PC-3 (cell line): ENCODE data around the gene HIBADH. TPM values are rescaled to one million over a fixed set of nuclear protein-coding genes. Genes with fewer than 3 reads are reported as not detected.

ENCODE experiments used
- ATAC-seq: fragments of 200-7000 bp; cut with Tn5 transposase; 2 replicates; pipeline ENCODE4 v1.9.1; 2020; ENCODE audit warnings: mild to moderate bottlenecking, moderate library complexity
- BruUV-seq: library from RNA; stranded (reverse); fragments of 400-500 nt; replicated peaks from 2 replicates; lab custom pipeline; 2021; lab: Mats Ljungman, UMichigan
- CTCF ChIA-PET: fragments of 300-600 bp; sonication (Branson Sonifier 250); formaldehyde crosslinking; loops from one replicate; lab custom pipeline; 2022; ENCODE audit warnings: antibody characterized with exemption; lab: Charles Lee
- POLR2A ChIA-PET: fragments of 300-600 bp; sonication (Branson Sonifier 250); formaldehyde crosslinking; loops from one replicate; lab custom pipeline; 2022; ENCODE audit warnings: antibody characterized with exemption; ENCODE audit not compliant: unreplicated experiment; lab: Charles Lee
- DNase-seq: peaks from one replicate; pipeline ENCODE4 v3.0.0-alpha.2; 2015
- H2AFZ ChIP-seq: fragments of 300-600 bp; sonication (generic); 2 replicates; pipeline ENCODE4 v1.6.0; 2016; ENCODE audit warnings: antibody characterized with exemption, low read length
- H3F3A ChIP-seq: fragments of 300-600 bp; sonication (generic); one replicate; pipeline ENCODE4 v1.6.0; 2017; ENCODE audit warnings: antibody characterized with exemption, low read length, control low read depth, mild to moderate bottlenecking; ENCODE audit not compliant: unreplicated experiment
- H3K27ac ChIP-seq: fragments of 300-600 bp; sonication (generic); 2 replicates; pipeline ENCODE4 v1.5.1; 2016; ENCODE audit warnings: mild to moderate bottlenecking, low read length
- H3K27me3 ChIP-seq: fragments of 300-600 bp; sonication (generic); 2 replicates; pipeline ENCODE4 v1.6.1; 2016; ENCODE audit warnings: low read length, mixed read lengths
- H3K36me3 ChIP-seq: fragments of 300-600 bp; sonication (generic); 2 replicates; pipeline ENCODE4 v1.6.1; 2016; ENCODE audit warnings: low read depth, mixed run types, low read length, mixed read lengths
- H3K4me1 ChIP-seq: fragments of 300-600 bp; sonication (generic); 2 replicates; pipeline ENCODE4 v1.5.1; 2016; ENCODE audit warnings: low read length; ENCODE audit not compliant: insufficient read depth
- H3K4me2 ChIP-seq: fragments of 300-600 bp; sonication (generic); 2 replicates; pipeline ENCODE4 v1.6.0; 2016; ENCODE audit warnings: low read length
- H3K4me3 ChIP-seq: fragments of 300-600 bp; sonication (generic); 2 replicates; pipeline ENCODE4 v1.5.1; 2016; ENCODE audit warnings: mild to moderate bottlenecking, low read length, mixed read lengths
- H3K79me2 ChIP-seq: fragments of 300-600 bp; sonication (generic); 2 replicates; pipeline ENCODE4 v1.6.1; 2017; ENCODE audit warnings: low read length, mixed read lengths
- H3K9ac ChIP-seq: fragments of 300-600 bp; sonication (generic); 2 replicates; pipeline ENCODE4 v1.6.0; 2016; ENCODE audit warnings: mild to moderate bottlenecking, low read length
- H3K9me2 ChIP-seq: fragments of 300-600 bp; sonication (generic); replicated peaks from 2 replicates; pipeline ENCODE4 v1.6.1; 2016; ENCODE audit warnings: mixed run types, low read length, mixed read lengths
- H3K9me3 ChIP-seq: fragments of 300-600 bp; sonication (generic); 2 replicates; pipeline ENCODE4 v1.6.1; 2016; ENCODE audit warnings: low read length, mixed read lengths
- H4K20me1 ChIP-seq: fragments of 300-600 bp; sonication (generic); 2 replicates; pipeline ENCODE4 v1.6.1; 2016; ENCODE audit warnings: low read length, mixed read lengths
- CTCF ChIP-seq: fragments of 300-600 bp; sonication (generic); conservative IDR thresholded peaks from 2 replicates; pipeline ENCODE4 v1.5.1; 2017; ENCODE audit warnings: antibody characterized with exemption, low read depth, mild to moderate bottlenecking, low read length
- EZH2 ChIP-seq: fragments of 300-600 bp; sonication (generic); IDR thresholded peaks from one replicate; pipeline ENCODE4 v1.6.1; 2017; ENCODE audit warnings: antibody characterized with exemption, mild to moderate bottlenecking, low read length; ENCODE audit not compliant: unreplicated experiment
- EZH2phosphoT487 ChIP-seq: fragments of 300-600 bp; sonication (generic); IDR thresholded peaks from 2 replicates; pipeline ENCODE4 v1.6.1; 2018; ENCODE audit warnings: mild to moderate bottlenecking, antibody characterized with exemption, low read length, borderline replicate concordance
- intact Hi-C: fragments of 100-400 bp; cut with micrococcal nuclease; formaldehyde crosslinking; loops from 2 replicates; pipeline ENCODE4 v1.9.0; 2023
- total RNA-seq: library from RNA; depleted of rRNA; stranded (reverse); fragments of >200 nt; gene quantifications from 2 replicates; pipeline ENCODE4 v1.2.3, GENCODE V29; 2014

The HIBADH gene
- total RNA-seq, 1 experiment from 2014 or later: 45.8 TPM

GRCh38 chr7:27606270-27607209, 56.1 kb downstream of the HIBADH start:
- Histone ChIP-seq H4K20me1 (no peaks in the 10 kb centered on the region), H3K9ac (peak overlapping the region; percentile 67), H3K27me3 (no peaks in the 10 kb centered on the region), H2AFZ (no peak overlapping the region), H3K9me2 (no peaks in the 10 kb centered on the region), H3K4me2 (peak overlapping the region; percentile 77), H3K9me3 (no peaks in the 10 kb centered on the region), H3K79me2 (peaks cover 9% of the 10 kb centered on the region), H3K4me1 (peaks cover 37% of the 10 kb centered on the region), H3K4me3 (peak overlapping the region; percentile 5; the same call in 1 of the 2 replicates), H3K36me3 (no peaks in the 10 kb centered on the region), H3F3A (no peaks in the 10 kb centered on the region), H3K27ac (peak overlapping the region; percentile 91)
- peak; percentile 90 for DNase-seq
- POLR2A ChIA-PET: interaction anchor here (0.5 to 1.3 kb wide), 9 partner anchors 23 to 443 kb away, joined by 3 to 6 read pairs (median 4); no protein-coding TSS in a partner anchor
- CTCF ChIA-PET: interaction anchor here (0.5 to 3.0 kb wide), 20 partner anchors 35 to 487 kb away, joined by 3 to 35 read pairs (median 4); partner anchors contain the start of genes HIBADH and HOXA13
- peak; percentile 88 for ATAC-seq
- no peak for TF ChIP-seq EZH2phosphoT487
- TF ChIP-seq EZH2: no peak
- TF ChIP-seq CTCF: no peak
- BruUV-seq: no TSS peak
- intact Hi-C loops: loop anchor here (1.0 to 10.0 kb wide), 8 partner anchors 27 to 315 kb away; partner anchors contain the start of genes HIBADH and TAX1BP1

- intact Hi-C loops: loop anchor here (1.0 to 10.0 kb wide), 10 partner anchors 26 to 409 kb away; partner anchors contain the start of genes HIBADH and TAX1BP1
- peak overlapping the region; percentile 77 for H3K4me2 ChIP-seq
These were observed 56.9 kb downstream of the HIBADH start for GRCh38 chr7:27605689-27606269.

More at GRCh38 chr7:27605689-27606269, 56.9 kb downstream of the HIBADH start:
- DNase-seq: peak; percentile 75
- H4K20me1 ChIP-seq: no peaks in the 10 kb centered on the region
- H2AFZ ChIP-seq: no peak overlapping the region
- peak overlapping the region; percentile 91 for H3K27ac ChIP-seq
- H3K9ac ChIP-seq: peak overlapping the region; percentile 67
- CTCF ChIA-PET: interaction anchor here (0.5 to 3.0 kb wide), 22 partner anchors 36 to 488 kb away, joined by 3 to 35 read pairs (median 4); partner anchors contain the start of genes HIBADH and HOXA13
- no peaks in the 10 kb centered on the region for H3K27me3 ChIP-seq
- H3K9me3 ChIP-seq: no peaks in the 10 kb centered on the region
- POLR2A ChIA-PET: interaction anchor here (0.6 to 1.3 kb wide), 6 partner anchors 24 to 428 kb away, joined by 3 to 6 read pairs (median 4); no protein-coding TSS in a partner anchor
- BruUV-seq: no TSS peak
- H3K4me3 ChIP-seq: peak overlapping the region; percentile 50
- TF ChIP-seq EZH2 (no peak), CTCF (peak; percentile 62)
- peaks cover 30% of the 10 kb centered on the region for H3K4me1 ChIP-seq
- peak; percentile 68 for ATAC-seq
- H3K9me2 ChIP-seq: no peaks in the 10 kb centered on the region
- H3F3A ChIP-seq: no peaks in the 10 kb centered on the region
- no peaks in the 10 kb centered on the region for H3K36me3 ChIP-seq
- peaks cover 9% of the 10 kb centered on the region for H3K79me2 ChIP-seq
